ENCODE results near the gene CRYGA. TPM values are rescaled to one million over a fixed set of nuclear protein-coding genes. Genes with fewer than 3 reads are reported as not detected.

Gene CRYGA
- total RNA-seq, 1 experiment from 2014 or later: not detected

- no peaks in the 10 kb centered on the region for H3K4me1 ChIP-seq (ENCODE audit: control insufficient read depth, insufficient read depth, low read length)
- POLR2A ChIA-PET: interaction anchor here (0.7 to 0.9 kb wide), 2 partner anchors 16 to 72 kb away, joined by 8 to 10 read pairs; no protein-coding TSS in a partner anchor
- intact Hi-C loops (cut with micrococcal nuclease; ENCODE audit: unreplicated experiment) (loop anchor here (1.0 kb wide), 1 partner anchor 79 kb away; no protein-coding TSS in a partner anchor), in situ Hi-C loops (cut with HindIII; ENCODE audit: low pct_unique_long_range_greater_than_20kb, low sequenced_read_pairs) (no loop called here)
- CTCF ChIA-PET: interaction anchor here (0.6 to 2.6 kb wide), 9 partner anchors 10 to 1625 kb away, joined by 3 to 24 read pairs (median 5); partner anchors contain the start of genes IDH1 and MAP2
- no peaks in the 10 kb centered on the region for H3K36me3 ChIP-seq (ENCODE audit: control insufficient read depth, insufficient read depth, low read length)
- no TSS peak for BruUV-seq (replicated peaks)
- DNase-seq (ENCODE audit: low read depth, low spot score) (peak; percentile 71), ATAC-seq (peak; percentile 100)
- peak overlapping the region in 1 of 2 experiments; percentile 23; a peak in 1 of 4 replicates for H3K4me3 ChIP-seq (ENCODE audit: low read depth in 2 of 2, low read length in 2 of 2)
- no peak overlapping the region for H3K27ac ChIP-seq (ENCODE audit: low read length)
- H3K27me3 ChIP-seq (ENCODE audit: control insufficient read depth, insufficient read depth, low read length): no peaks in the 10 kb centered on the region
- TF ChIP-seq, protein P1, sequence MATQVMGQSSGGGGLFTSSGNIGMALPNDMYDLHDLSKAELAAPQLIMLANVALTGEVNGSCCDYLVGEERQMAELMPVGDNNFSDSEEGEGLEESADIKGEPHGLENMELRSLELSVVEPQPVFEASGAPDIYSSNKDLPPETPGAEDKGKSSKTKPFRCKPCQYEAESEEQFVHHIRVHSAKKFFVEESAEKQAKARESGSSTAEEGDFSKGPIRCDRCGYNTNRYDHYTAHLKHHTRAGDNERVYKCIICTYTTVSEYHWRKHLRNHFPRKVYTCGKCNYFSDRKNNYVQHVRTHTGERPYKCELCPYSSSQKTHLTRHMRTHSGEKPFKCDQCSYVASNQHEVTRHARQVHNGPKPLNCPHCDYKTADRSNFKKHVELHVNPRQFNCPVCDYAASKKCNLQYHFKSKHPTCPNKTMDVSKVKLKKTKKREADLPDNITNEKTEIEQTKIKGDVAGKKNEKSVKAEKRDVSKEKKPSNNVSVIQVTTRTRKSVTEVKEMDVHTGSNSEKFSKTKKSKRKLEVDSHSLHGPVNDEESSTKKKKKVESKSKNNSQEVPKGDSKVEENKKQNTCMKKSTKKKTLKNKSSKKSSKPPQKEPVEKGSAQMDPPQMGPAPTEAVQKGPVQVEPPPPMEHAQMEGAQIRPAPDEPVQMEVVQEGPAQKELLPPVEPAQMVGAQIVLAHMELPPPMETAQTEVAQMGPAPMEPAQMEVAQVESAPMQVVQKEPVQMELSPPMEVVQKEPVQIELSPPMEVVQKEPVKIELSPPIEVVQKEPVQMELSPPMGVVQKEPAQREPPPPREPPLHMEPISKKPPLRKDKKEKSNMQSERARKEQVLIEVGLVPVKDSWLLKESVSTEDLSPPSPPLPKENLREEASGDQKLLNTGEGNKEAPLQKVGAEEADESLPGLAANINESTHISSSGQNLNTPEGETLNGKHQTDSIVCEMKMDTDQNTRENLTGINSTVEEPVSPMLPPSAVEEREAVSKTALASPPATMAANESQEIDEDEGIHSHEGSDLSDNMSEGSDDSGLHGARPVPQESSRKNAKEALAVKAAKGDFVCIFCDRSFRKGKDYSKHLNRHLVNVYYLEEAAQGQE (IDR thresholded peaks at IDR 0.05; ENCODE audit: insufficient read depth in 1 of 2, low read depth in 2 of 2, low read length in 1 of 2): no peak
- TF ChIP-seq TCF7L2 (IDR thresholded peaks at IDR 0.05; ENCODE audit: low read depth, low read length) (no peak), POLR2AphosphoS5 (IDR thresholded peaks at IDR 0.05; ENCODE audit: low read depth, low read length) (no peak), SIN3A (IDR thresholded peaks at IDR 0.05; ENCODE audit: borderline replicate concordance, insufficient read depth, low read depth, low read length) (no peak), CTCF (IDR thresholded peaks at IDR 0.05) (peak; percentile 93)
- no peaks in the 10 kb centered on the region for H3K9me3 ChIP-seq (ENCODE audit: control insufficient read depth, insufficient read depth, low read depth, low read length)
Observed at GRCh38 chr2:208175069-208175839, 11.9 kb upstream of the CRYGA start.

- no peak for ATAC-seq
- ChIA-PET CTCF (interaction anchor here (0.6 to 2.6 kb wide), 3 partner anchors 19 to 80 kb away, joined by 4 to 24 read pairs (median 6); partner anchors contain the start of gene IDH1), POLR2A (interaction anchor here (0.7 to 0.9 kb wide), 2 partner anchors 14 to 71 kb away, joined by 8 to 10 read pairs; no protein-coding TSS in a partner anchor)
- in situ Hi-C loops (cut with HindIII; ENCODE audit: low pct_unique_long_range_greater_than_20kb, low sequenced_read_pairs) (no loop called here), intact Hi-C loops (cut with micrococcal nuclease; ENCODE audit: unreplicated experiment) (no loop called here)
- no peaks in the 10 kb centered on the region for H3K9me3 ChIP-seq (ENCODE audit: control insufficient read depth, insufficient read depth, low read depth, low read length)
- BruUV-seq (replicated peaks): no TSS peak
- no peaks in the 10 kb centered on the region for H3K4me1 ChIP-seq (ENCODE audit: control insufficient read depth, insufficient read depth, low read length)
- no peaks in the 10 kb centered on the region for H3K36me3 ChIP-seq (ENCODE audit: control insufficient read depth, insufficient read depth, low read length)
- H3K27me3 ChIP-seq (ENCODE audit: control insufficient read depth, insufficient read depth, low read length): no peaks in the 10 kb centered on the region
- H3K27ac ChIP-seq (ENCODE audit: low read length): no peak overlapping the region
- no peak overlapping the region for H3K4me3 ChIP-seq (ENCODE audit: low read depth in 2 of 2, low read length in 2 of 2)
- TF ChIP-seq SIN3A (IDR thresholded peaks at IDR 0.05; ENCODE audit: borderline replicate concordance, insufficient read depth, low read depth, low read length): no peak
- no peak for TF ChIP-seq TCF7L2 (IDR thresholded peaks at IDR 0.05; ENCODE audit: low read depth, low read length)
- no peak for TF ChIP-seq POLR2AphosphoS5 (IDR thresholded peaks at IDR 0.05; ENCODE audit: low read depth, low read length)
- TF ChIP-seq, protein P1 (IDR thresholded peaks at IDR 0.05; ENCODE audit: insufficient read depth in 1 of 2, low read depth in 2 of 2, low read length in 1 of 2): no peak
- TF ChIP-seq CTCF (IDR thresholded peaks at IDR 0.05): no peak
- DNase-seq (ENCODE audit: low read depth, low spot score): no peak
Observed at GRCh38 chr2:208174144-208174543, 10.8 kb upstream of the CRYGA start.

All from Panc1 (cell line).